NCI-H2196 (cell line): ENCODE measurements around the gene MEGF11.

Source experiments
- DNase-seq: peaks from one replicate; lab custom pipeline; 2025; ENCODE audit not compliant: unreplicated experiment; lab: John Stamatoyannopoulos, UW

Gene MEGF11

GRCh38 chr15:66038387-66039116 is 215.0 kb downstream of the MEGF11 start:
- no peak for DNase-seq

GRCh38 chr15:66036859-66037258 is 216.7 kb downstream of the MEGF11 start:
- no peak for DNase-seq

GRCh38 chr15:66035901-66036300 is 217.6 kb downstream of the MEGF11 start:
- DNase-seq, result no peak

- no peak for DNase-seq
Measured at GRCh38 chr15:66033143-66033542, 220.4 kb downstream of the MEGF11 start.

- DNase-seq, result no peak
Measured at GRCh38 chr15:66032006-66032405, 221.5 kb downstream of the MEGF11 start.

GRCh38 chr15:66030650-66031049 is 222.9 kb downstream of the MEGF11 start:
- DNase-seq, result no peak

- DNase-seq, result no peak
Measured at GRCh38 chr15:66029650-66030049, 223.9 kb downstream of the MEGF11 start.

- DNase-seq, result no peak
Measured at GRCh38 chr15:66027268-66027805, 226.2 kb downstream of the MEGF11 start.

GRCh38 chr15:66025972-66026371 is 227.6 kb downstream of the MEGF11 start:
- DNase-seq, result no peak

GRCh38 chr15:66025015-66025452 is 228.5 kb downstream of the MEGF11 start:
- DNase-seq, result no peak

- no peak for DNase-seq
Measured at GRCh38 chr15:66024116-66024515, 229.4 kb downstream of the MEGF11 start.

GRCh38 chr15:66023311-66023972 is 230.1 kb downstream of the MEGF11 start:
- DNase-seq, result peak; percentile 55

- no peak for DNase-seq
Measured at GRCh38 chr15:66022163-66022525, 231.4 kb downstream of the MEGF11 start.

GRCh38 chr15:66021496-66022162 is 231.9 kb downstream of the MEGF11 start:
- no peak for DNase-seq

GRCh38 chr15:66019826-66020398 is 233.6 kb downstream of the MEGF11 start:
- DNase-seq, result no peak

- no peak for DNase-seq
Measured at GRCh38 chr15:66019368-66019767, 234.2 kb downstream of the MEGF11 start.

GRCh38 chr15:66018488-66018797 is 235.1 kb downstream of the MEGF11 start:
- DNase-seq, result no peak

- no peak for DNase-seq
Measured at GRCh38 chr15:66017792-66018487, 235.6 kb downstream of the MEGF11 start.

- no peak for DNase-seq
Measured at GRCh38 chr15:66017000-66017399, 236.6 kb downstream of the MEGF11 start.

- DNase-seq, result no peak
Measured at GRCh38 chr15:66016199-66016598, 237.4 kb downstream of the MEGF11 start.

- no peak for DNase-seq
Measured at GRCh38 chr15:66014635-66015182, 238.8 kb downstream of the MEGF11 start.
